Trophoblast cell (in vitro differentiated cells and primary cell): ENCODE results near the gene RARA.

Experiments used
- DNase-seq, 2 donors: peaks; one replicate each; pipeline ENCODE4 v3.0.0-alpha.2; 2016
- H2AFZ ChIP-seq: 2 replicates; pipeline ENCODE4 v1.6.1; 2013; ENCODE audit warnings: low read length, moderate library complexity, mild to moderate bottlenecking; ENCODE audit not compliant: insufficient read depth, poor library complexity
- H2AK5ac ChIP-seq: 2 replicates; pipeline ENCODE4 v1.6.1; 2013; ENCODE audit warnings: mild to moderate bottlenecking, low read length
- H2BK120ac ChIP-seq: 2 replicates; pipeline ENCODE4 v1.6.1; 2013; ENCODE audit warnings: low read length, mild to moderate bottlenecking, moderate library complexity; ENCODE audit not compliant: insufficient read depth, poor library complexity
- H2BK12ac ChIP-seq: 2 replicates; pipeline ENCODE4 v1.6.1; 2013; ENCODE audit warnings: mild to moderate bottlenecking, low read length, moderate library complexity
- H2BK5ac ChIP-seq: 2 replicates; pipeline ENCODE4 v1.6.1; 2013; ENCODE audit warnings: low read length, low read depth, moderate library complexity, mild to moderate bottlenecking; ENCODE audit not compliant: poor library complexity
- H3K14ac ChIP-seq: 2 replicates; pipeline ENCODE4 v1.6.1; 2013; ENCODE audit warnings: mild to moderate bottlenecking, low read length
- H3K18ac ChIP-seq: 2 replicates; pipeline ENCODE4 v1.6.1; 2013; ENCODE audit warnings: mild to moderate bottlenecking, low read length
- H3K23ac ChIP-seq: 2 replicates; pipeline ENCODE4 v1.6.1; 2013; ENCODE audit warnings: low read length
- H3K27ac ChIP-seq: 2 replicates; pipeline ENCODE4 v1.5.1; 2013; ENCODE audit warnings: low read depth, mild to moderate bottlenecking, inconsistent platforms, low read length, moderate library complexity
- H3K27me3 ChIP-seq: 2 replicates; pipeline ENCODE4 v1.6.1; 2013; ENCODE audit warnings: inconsistent platforms, mild to moderate bottlenecking, low read length, moderate library complexity; ENCODE audit not compliant: insufficient read depth
- H3K36me3 ChIP-seq, 2 experiments: 1 replicate in 1 of 2; 2 replicates in 1 of 2; pipeline ENCODE4 v1.6.1; 2013; ENCODE audit warnings: low read length in 2 of 2, mild to moderate bottlenecking in 2 of 2, moderate library complexity in 1 of 2; ENCODE audit not compliant: insufficient read depth in 2 of 2, control insufficient read depth in 1 of 2
- H3K4ac ChIP-seq: 2 replicates; pipeline ENCODE4 v1.6.1; 2013; ENCODE audit warnings: low read depth, mild to moderate bottlenecking, low read length, moderate library complexity
- H3K4me1 ChIP-seq, 2 experiments: 1 replicate in 1 of 2; 2 replicates in 1 of 2; pipeline ENCODE4 v1.6.1; 2013; ENCODE audit warnings: low read length in 2 of 2, mild to moderate bottlenecking in 2 of 2, moderate library complexity in 1 of 2; ENCODE audit not compliant: insufficient read depth in 2 of 2, control insufficient read depth in 1 of 2
- H3K4me2 ChIP-seq: 2 replicates; pipeline ENCODE4 v1.6.1; 2013; ENCODE audit warnings: inconsistent platforms, mild to moderate bottlenecking, low read length, moderate library complexity
- H3K4me3 ChIP-seq: 2 replicates; pipeline ENCODE4 v1.5.1; 2013; ENCODE audit warnings: mild to moderate bottlenecking, low read depth, low read length, inconsistent platforms
- H3K79me1 ChIP-seq: one replicate; pipeline ENCODE4 v1.6.1; 2013; ENCODE audit warnings: low read length
- H3K79me2 ChIP-seq: 2 replicates; pipeline ENCODE4 v1.6.1; 2013; ENCODE audit warnings: low read length, mild to moderate bottlenecking; ENCODE audit not compliant: control insufficient read depth, insufficient read depth, poor library complexity
- H3K9ac ChIP-seq: 2 replicates; pipeline ENCODE4 v1.6.1; 2013; ENCODE audit warnings: mild to moderate bottlenecking, low read length
- H3K9me3 ChIP-seq: 2 replicates; pipeline ENCODE4 v1.6.1; 2013; ENCODE audit warnings: low read depth, mild to moderate bottlenecking, control low read depth, inconsistent platforms, low read length; ENCODE audit not compliant: insufficient read depth
- H4K12ac ChIP-seq: 2 replicates; pipeline ENCODE4 v1.6.1; 2013; ENCODE audit warnings: low read depth, mild to moderate bottlenecking, low read length, moderate library complexity
- H4K8ac ChIP-seq: 2 replicates; pipeline ENCODE4 v1.6.1; 2013; ENCODE audit warnings: low read depth, mild to moderate bottlenecking, low read length, moderate library complexity
- H4K91ac ChIP-seq: one replicate; pipeline ENCODE4 v1.6.1; 2013; ENCODE audit warnings: low read depth, mild to moderate bottlenecking, low read length, moderate library complexity
- WGBS: extraction: QIAGEN DNeasy Blood & Tissue Kit; methylation state at CpG from one replicate; pipeline ENCODE4 v1.1.7; 2013; ENCODE audit warnings: missing lambda C conversion rate; ENCODE audit not compliant: insufficient read length, insufficient coverage; ENCODE audit errors: extremely low coverage; 5-methylcytosine and 5-hydroxymethylcytosine counted together

RARA gene

DNA sequence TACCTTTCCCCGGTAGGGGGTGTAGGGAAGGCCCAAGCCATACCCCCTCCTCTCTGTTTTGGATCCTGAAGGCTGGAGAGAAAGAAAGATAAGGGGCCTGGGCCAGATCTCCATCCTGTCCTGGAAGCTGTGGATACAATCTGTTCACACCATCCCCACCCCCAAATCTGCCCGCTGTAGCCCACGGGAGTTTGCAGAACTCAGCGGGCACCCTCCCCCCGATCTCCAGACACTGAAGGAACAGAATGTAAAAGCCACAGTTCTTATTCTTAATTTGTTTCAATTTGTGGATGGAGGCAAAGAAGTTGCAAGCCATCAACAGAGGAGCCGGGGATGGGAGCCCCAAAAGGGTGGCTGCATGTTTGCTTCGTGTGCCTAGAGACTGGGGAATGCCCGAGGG is 28.4 kb downstream of the RARA start:
- no peak overlapping the region for H3K4me2 ChIP-seq
- H2BK5ac ChIP-seq, result no peak overlapping the region
- H3K27me3 ChIP-seq, result no peaks in the 10 kb centered on the region
- H2BK12ac ChIP-seq, result no peak overlapping the region
- H3K9me3 ChIP-seq, result no peaks in the 10 kb centered on the region
- WGBS, result no CpG with 5 or more reads among the region's 8 CpGs
- H4K12ac ChIP-seq, result no peak overlapping the region
- H3K23ac ChIP-seq, result no peak overlapping the region
- no peak overlapping the region for H3K4ac ChIP-seq
- H3K4me1 ChIP-seq, result peaks cover 2% of the 10 kb centered on the region in 2 experiments
- H2BK120ac ChIP-seq, result no peak overlapping the region
- H4K8ac ChIP-seq, result no peak overlapping the region
- peaks cover 10% of the 10 kb centered on the region for H3K79me1 ChIP-seq
- H3K18ac ChIP-seq, result no peak overlapping the region
- H2AFZ ChIP-seq, result no peak overlapping the region
- peaks cover 0 to 2% of the 10 kb centered on the region in 2 experiments for H3K36me3 ChIP-seq
- no peak overlapping the region for H4K91ac ChIP-seq
- no peak overlapping the region for H3K14ac ChIP-seq
- H2AK5ac ChIP-seq, result no peak overlapping the region
- H3K79me2 ChIP-seq, result peaks cover 4% of the 10 kb centered on the region
- H3K9ac ChIP-seq, result no peak overlapping the region
- H3K27ac ChIP-seq, result no peak overlapping the region
- no peak for DNase-seq
- H3K4me3 ChIP-seq, result no peak overlapping the region

DNA sequence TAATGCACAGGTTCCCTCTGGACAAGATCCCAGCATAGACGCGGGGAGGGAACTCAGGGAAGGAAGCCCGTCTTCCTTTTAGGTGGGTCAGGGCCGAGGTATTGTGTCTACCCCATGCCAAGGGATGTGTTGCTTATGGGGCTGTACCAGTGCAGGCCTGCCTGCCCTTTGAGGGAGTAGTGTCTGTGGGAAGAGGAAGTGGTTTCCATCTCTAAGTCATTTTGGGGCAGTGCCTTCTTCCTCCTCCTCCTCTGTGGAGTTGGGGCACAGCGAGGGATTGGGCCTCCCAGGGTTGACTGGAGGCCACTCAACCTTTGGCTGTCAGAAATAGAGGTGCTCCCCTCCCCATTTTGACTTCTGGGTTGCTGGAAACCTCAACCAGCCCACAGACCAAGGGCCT is 29.1 kb downstream of the RARA start:
- no CpG with 5 or more reads among the region's 5 CpGs for WGBS
- H3K4me3 ChIP-seq, result no peak overlapping the region
- no peaks in the 10 kb centered on the region for H3K27me3 ChIP-seq
- H3K79me2 ChIP-seq, result peaks cover 7% of the 10 kb centered on the region
- peaks cover 16% of the 10 kb centered on the region for H3K79me1 ChIP-seq
- H3K4ac ChIP-seq, result no peak overlapping the region
- H3K9ac ChIP-seq, result no peak overlapping the region
- H3K14ac ChIP-seq, result no peak overlapping the region
- H4K12ac ChIP-seq, result no peak overlapping the region
- peaks cover 5% of the 10 kb centered on the region in 2 experiments for H3K4me1 ChIP-seq
- no peak overlapping the region for H3K27ac ChIP-seq
- H2AK5ac ChIP-seq, result no peak overlapping the region
- H4K91ac ChIP-seq, result no peak overlapping the region
- H2AFZ ChIP-seq, result no peak overlapping the region
- peaks cover 0 to 2% of the 10 kb centered on the region in 2 experiments for H3K36me3 ChIP-seq
- no peak for DNase-seq
- no peak overlapping the region for H3K23ac ChIP-seq
- H2BK12ac ChIP-seq, result no peak overlapping the region
- no peak overlapping the region for H3K18ac ChIP-seq
- no peak overlapping the region for H3K4me2 ChIP-seq
- H2BK120ac ChIP-seq, result no peak overlapping the region
- H3K9me3 ChIP-seq, result no peaks in the 10 kb centered on the region
- no peak overlapping the region for H4K8ac ChIP-seq
- H2BK5ac ChIP-seq, result no peak overlapping the region

DNA sequence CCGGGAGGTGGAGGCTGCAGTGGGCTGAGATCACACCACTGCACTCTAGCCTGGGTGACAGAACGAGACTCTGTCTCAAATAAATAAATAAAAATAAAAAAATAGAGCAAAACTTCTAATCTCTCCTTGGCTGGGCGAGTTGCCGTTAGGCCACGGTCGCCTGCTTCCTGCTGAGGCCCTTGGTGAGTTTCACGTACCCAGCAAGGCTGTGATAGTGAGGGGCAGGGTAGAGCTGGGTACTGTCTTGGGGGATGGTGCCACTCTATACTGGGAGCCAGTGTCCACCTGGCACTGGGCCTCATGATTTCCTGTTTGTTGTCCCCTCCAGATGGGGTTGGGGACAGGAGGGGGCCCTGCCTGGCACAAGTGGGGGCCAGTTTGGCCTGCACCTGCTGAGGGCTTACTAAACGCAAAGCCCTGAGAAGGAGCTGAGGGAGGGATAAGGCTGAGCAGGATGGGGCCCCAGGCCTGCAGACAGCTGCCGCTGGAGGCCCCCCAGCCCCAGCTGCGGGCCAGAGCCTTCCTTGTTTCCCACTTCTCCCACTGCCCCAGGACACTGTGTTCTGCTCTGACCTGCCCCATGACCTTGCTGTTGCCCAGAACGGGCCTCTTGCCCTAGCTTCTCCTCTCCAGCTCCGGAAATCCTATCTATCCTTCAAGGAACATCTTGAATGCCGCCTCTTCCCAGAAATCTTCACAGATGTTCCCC is 30.1 kb downstream of the RARA start:
- Histone ChIP-seq H3K79me1 (peaks cover 16% of the 10 kb centered on the region), H3K9me3 (no peaks in the 10 kb centered on the region), H3K9ac (no peak overlapping the region), H4K12ac (no peak overlapping the region), H3K18ac (no peak overlapping the region), H3K4me1 (peaks cover 15 to 16% of the 10 kb centered on the region in 2 experiments), H3K14ac (no peak overlapping the region), H2AFZ (no peak overlapping the region), H3K36me3 (no peaks in the 10 kb centered on the region), H3K4me3 (no peak overlapping the region), H4K8ac (no peak overlapping the region), H3K79me2 (peaks cover 7% of the 10 kb centered on the region), H3K27ac (no peak overlapping the region), H2BK5ac (no peak overlapping the region), H3K23ac (no peak overlapping the region), H4K91ac (no peak overlapping the region), H2BK120ac (no peak overlapping the region), H3K4ac (no peak overlapping the region), H2BK12ac (no peak overlapping the region), H2AK5ac (no peak overlapping the region), H3K4me2 (no peak overlapping the region), H3K27me3 (no peaks in the 10 kb centered on the region)
- WGBS, result no CpG with 5 or more reads among the region's 13 CpGs
- no peak for DNase-seq

DNA sequence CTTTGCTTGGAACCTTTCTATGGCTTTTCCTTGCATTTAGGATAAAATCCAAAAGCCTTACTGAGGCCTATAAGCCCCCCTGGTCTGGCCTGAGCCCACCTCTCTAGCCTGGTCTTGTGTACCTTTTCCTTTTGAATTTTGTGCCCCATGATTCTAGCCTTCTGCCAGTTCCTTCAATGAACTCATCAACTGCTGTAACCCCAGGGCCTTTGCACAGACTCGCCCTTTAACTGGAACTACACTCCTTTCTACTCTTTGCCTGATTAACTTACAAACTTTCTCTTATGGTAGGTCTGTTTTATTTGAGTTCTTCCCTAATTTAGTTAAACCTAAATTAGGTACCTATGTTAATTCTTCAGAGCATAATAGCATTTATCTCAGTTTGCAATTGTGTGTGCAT is 31.3 kb downstream of the RARA start:
- no peaks in the 10 kb centered on the region for H3K9me3 ChIP-seq
- no peak overlapping the region for H3K23ac ChIP-seq
- no peak overlapping the region for H2BK12ac ChIP-seq
- no peak overlapping the region for H2BK5ac ChIP-seq
- no peak overlapping the region for H3K4ac ChIP-seq
- no peak overlapping the region for H4K91ac ChIP-seq
- H3K27me3 ChIP-seq, result no peaks in the 10 kb centered on the region
- H2AFZ ChIP-seq, result no peak overlapping the region
- no peak overlapping the region for H2BK120ac ChIP-seq
- peaks cover 8% of the 10 kb centered on the region for H3K79me2 ChIP-seq
- H4K8ac ChIP-seq, result no peak overlapping the region
- H3K36me3 ChIP-seq, result no peaks in the 10 kb centered on the region
- no peak overlapping the region for H3K14ac ChIP-seq
- no peak for DNase-seq
- H3K79me1 ChIP-seq, result peaks cover 27% of the 10 kb centered on the region
- no peak overlapping the region for H3K18ac ChIP-seq
- no CpG with 5 or more reads among the region's 1 CpG for WGBS
- peaks cover 25% of the 10 kb centered on the region in 2 experiments for H3K4me1 ChIP-seq
- no peak overlapping the region for H4K12ac ChIP-seq
- H3K4me2 ChIP-seq, result no peak overlapping the region
- H3K27ac ChIP-seq, result no peak overlapping the region
- no peak overlapping the region for H2AK5ac ChIP-seq
- no peak overlapping the region for H3K9ac ChIP-seq
- H3K4me3 ChIP-seq, result no peak overlapping the region
